Hippocampal formation (tissue), 2 donors: ENCODE data around the gene PDE4D.

Experiments used
- DNase-seq, 2 donors: peaks; one replicate each; lab custom pipeline; 2025; lab: John Stamatoyannopoulos, UW

The PDE4D gene

DNA sequence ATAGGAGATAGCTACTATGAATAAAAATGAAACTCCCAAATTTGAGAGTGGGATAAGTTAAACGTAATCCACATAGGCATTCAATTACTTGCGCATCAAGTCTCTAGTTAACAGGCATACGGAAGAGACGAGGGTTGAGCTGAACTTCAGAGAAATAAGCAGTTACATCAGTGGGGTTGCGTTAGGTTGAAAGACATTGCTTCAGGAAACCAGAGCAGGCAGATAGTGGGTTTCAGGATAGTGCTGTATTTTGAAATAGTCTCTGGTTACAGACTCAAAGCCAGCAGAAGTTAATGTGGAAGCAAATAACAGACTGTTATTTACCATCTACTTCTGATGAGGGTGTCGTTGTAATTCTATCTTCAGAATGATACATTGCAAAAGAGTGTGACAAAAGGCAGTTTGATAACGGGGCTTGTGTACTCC, 533.4 kb downstream of the PDE4D start:
- DNase-seq, result no peak

DNA sequence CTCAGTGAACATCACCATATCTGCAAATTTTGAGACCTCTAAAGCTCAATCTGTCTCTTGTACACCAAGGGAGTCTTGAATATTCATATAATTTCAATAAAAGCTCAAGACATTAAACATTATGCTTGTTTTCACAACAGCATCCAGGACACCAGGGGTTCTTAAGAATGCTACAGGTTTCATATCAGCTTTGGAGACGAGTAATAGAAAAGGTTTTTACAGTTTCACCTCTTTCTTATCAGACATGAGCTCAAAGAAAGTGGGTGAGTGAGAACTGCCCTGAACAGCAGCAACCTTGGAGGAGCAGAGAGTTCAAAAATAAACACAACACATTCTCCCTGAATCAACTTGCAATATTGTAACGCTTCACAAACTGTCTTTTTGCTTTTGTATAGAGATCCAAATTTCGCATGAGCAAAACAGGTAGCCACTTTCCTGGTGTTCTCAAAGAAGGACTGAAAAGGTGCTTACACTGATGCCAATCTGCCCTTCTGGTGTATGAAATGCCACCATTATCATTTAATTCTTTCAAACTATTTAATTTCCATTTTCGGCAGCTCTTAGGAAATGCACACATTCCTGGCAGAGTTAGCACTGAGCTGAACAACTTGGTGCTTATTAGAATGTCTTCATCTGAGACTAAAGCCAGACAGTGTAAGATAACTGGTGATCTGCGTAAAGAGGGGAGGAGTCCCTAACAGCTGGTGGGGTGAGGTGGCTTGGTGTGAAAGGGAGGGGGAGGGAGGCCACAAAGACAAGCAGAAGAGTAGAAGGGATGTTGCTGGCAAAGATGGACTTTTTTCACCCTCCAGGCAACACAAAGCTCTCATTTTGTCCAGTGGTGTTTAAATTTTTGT, 535.3 kb downstream of the PDE4D start:
- no peak for DNase-seq

DNA sequence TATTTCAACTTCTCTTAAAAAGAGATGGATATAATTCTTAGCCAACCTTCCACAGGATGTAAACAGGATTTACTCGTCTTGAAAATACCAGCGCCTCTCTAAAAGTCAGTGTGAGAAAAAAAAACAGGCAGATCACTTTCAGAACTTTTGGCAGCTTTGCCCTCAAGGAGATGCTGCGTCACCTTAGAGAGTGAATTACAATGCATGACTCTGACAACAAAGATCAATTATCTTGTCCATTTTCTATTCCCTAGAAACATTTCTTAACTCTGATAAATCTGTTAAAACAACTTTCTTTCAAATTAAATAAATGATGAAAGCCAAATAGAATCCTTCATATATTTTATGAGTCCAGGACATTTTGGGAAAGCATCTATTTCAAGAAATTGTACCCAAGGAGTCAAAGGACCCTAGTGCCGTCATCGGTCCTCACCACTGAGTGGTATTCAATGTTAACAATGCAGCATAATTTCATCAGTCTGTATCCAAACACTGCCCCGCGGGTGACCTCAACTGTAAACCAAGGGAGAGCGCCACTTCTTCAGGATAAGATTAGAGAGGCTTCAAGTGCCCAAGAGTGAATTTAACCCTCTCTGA, 536.0 kb downstream of the PDE4D start:
- no peak for DNase-seq

DNA sequence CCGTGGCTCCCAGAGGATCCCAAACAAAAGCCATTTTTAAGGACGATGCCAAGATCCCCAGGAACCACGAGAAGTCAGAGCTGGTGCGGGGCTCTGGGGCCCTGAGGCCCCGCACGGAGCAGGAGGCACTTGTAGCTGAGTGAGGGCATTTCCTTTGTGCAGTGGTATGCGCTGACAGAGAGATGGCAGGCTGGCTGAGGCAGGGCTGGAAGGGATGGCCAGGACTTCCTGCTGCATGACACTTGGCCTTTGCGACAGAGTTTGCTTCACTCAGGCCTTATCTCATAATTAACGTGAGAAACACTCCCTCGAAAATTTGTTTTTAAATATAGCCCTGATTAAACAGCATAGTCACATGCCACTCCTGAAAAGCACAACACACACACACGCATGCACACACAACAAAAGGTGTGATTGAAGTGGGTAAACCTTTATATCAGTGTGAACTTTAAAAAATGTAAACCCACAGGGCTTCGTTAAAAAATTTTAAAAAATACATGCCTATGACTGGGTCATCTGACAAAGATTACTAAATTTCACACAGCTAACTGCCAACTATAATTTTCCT, 536.6 kb downstream of the PDE4D start:
- DNase-seq, result peak in 1 of 2 donors; percentile 9

DNA sequence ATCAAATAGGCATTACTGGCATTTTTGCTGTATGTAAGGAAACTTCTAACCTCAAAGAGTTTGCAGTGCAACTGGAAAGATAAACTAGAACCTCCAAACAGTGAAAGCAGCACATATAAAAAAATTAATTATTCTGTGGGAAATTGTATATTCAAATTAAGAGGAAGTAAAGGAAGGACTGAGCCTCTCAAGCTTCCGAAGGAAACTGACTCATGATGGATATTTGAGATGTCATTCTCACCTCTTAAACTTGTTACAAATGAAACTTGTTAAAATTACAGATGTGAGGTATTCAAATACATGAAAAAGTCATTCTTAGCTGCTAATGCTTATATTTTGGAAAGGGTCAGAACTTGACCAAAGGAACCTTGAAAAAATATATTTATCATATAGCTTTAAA, 538.7 kb downstream of the PDE4D start:
- no peak for DNase-seq

DNA sequence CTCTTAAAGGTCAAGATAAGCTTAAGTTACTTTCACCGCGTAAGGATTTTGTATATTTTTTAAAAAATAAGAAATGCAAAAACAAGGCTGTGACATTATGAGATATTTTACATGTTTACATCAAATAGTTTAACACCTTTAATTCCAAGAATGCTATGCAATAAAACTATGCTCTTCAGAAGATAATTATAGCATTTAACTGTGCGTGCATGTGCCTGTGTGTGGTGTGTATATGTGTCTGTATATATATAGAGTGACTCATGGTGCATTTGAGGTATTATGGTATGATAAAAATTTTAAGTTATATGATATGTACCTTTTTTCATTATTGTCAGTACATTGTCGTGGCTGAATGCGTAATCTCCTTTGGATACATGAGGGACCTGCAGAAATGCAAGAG, 539.3 kb downstream of the PDE4D start:
- no peak for DNase-seq

DNA sequence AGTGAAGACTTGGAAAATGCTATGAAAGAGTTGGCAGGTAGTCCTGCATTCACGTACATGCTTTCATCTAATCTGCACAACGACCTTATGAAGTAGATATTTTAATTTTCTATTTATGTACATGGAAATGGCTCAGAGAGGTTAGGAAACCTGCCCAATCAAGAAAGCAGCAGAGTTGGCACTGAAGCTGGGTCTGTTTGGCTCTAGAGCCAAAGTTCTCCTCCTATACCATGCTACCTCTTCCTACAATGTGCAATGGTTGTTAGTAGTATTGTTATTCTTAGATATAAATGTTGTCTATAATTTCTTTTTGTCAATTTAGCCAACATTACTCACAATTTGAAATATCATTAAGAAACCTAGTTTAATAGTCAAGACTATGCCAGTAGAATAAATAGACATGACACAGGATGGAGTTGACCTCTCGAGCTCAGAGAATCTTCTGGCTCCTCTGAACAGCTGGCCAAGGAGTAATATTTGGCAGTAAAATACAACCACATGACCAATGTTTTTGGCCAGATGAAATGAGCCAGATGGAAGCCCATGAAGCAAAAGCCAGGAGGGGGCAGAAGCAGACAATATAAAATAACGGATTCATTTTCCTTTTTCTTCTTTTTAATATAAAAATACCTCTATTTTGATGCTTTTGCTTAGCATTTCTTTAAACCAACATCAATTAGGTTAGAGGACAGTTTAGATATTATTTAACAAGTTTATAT, 542.3 kb downstream of the PDE4D start:
- peak in 1 of 2 donors; percentile 68 for DNase-seq

DNA sequence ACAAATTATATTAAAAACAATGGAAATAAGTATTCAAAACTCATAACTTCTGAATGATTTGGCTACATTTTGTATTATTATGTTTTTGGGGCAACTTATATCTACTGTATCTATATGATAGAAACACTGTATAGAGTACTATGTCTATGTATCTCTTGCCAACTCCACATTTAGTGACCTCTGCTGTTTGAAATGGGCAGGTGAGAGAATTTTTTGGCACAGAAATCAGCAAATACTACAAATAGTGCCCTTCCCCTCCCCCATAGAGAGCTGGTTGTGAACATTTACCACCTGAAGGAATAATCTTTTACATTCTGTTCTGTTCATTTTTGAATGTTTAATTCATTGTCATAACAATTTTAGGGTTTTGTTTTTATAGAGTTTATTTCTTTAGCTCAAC, 545.3 kb downstream of the PDE4D start:
- no peak for DNase-seq

DNA sequence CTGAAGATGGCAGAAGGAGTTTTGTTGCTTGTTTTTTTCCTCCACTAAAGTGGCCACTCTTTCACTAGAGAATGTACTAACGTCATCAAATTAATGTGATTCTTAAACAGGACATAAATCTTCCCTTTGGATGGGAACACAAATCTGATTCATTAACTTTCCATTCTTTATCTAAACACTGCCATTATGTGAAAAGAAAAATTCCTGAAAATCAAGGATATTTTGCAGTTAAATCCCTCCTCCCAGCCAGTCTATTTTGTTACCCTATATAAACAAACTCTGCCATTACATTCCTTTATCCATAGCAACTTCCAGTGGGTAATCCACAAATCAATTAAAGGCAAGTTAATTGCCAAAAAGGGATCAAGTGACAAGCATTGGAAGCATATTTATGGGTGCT, 546.5 kb downstream of the PDE4D start:
- DNase-seq, result no peak

DNA sequence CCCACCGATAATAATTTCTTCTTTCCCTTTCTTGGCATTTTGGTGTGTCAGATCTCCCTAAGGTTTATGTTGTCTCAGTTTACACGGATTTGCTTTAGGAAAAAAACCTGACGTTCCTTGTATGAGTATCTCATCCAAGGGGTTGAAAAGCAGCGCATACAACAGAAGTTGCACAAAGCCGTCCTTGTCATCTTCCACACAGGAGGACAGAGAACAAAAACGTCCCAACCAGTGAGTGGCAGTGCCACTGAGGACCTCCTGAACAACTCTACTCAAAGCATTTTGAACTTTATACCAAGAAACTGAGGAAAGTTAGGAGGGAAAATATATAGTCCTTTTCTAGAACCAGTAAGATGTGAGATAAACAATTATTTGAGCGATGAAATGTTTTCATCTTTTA, 547.0 kb downstream of the PDE4D start:
- DNase-seq, result no peak

DNA sequence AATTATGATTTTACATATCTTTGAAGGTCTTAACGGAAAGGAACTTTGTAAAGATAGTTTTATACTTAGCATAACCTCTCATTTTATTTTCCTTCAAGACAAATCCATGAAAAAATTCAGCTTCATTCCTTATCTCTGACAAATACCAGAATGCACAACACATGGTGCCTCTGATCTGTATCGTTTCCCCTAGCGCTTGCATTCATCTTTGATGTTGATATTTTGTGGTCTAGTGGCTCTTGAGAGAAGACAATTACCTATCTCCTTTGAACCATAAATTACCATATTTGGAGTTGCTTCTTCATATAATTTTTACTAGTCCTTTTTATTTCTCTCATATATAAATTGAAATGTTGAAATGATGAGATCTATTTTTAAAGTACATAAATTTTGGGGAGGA, 551.3 kb downstream of the PDE4D start:
- DNase-seq, result no peak

DNA sequence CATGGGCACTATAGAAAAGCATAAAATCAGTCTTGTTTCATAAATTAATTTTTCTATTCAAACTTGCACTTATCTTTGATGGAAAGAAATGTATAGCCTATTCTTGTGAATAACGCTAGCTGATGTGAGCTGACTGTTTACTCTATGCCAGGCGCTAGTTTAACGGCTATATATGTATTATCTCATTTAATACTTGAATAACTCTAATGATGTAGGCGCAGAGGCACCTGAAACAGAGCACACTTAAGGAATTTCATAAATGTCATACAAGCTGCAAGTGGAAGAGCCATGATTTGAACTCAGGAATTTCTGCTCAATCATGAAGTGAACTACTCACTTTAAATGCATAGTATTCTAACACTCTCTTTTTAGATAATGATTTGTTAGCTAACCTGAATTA, 551.8 kb downstream of the PDE4D start:
- DNase-seq, result no peak

DNA sequence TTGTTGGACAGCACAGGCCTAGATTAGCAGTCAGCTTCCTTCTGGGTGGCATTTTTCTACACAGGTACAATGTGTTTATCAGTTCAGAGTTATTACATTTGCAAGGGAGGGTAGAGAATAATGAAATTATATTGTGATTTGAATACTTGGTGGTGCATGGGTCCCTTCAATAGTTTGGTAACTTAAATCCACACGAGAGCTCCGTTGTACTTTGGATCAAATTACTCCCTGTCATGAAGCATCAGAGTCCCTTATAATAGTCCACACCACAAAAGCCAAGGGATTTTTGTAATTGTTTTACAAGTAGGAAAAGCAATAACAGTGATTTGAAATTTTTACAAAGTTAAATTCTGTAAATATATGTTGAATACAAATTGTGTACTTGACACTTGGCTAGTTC, 552.4 kb downstream of the PDE4D start:
- no peak for DNase-seq

DNA sequence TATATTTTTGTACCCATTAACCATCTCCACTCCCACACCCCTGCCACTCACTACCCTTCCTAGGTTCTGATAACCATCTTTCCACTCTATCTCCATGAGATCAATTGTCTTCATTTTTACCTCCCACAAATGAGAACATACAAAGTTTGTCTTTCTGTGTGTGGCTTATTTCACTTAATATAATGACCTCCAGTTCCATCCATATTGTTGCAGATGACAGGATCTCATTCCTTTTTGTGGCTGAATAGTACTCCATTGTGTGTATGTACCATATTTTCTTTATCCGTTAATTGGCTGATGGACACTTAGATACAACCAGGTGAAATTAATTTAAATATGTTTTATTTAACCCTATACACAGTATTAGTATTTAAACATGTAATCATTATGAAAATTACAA, 552.9 kb downstream of the PDE4D start:
- no peak for DNase-seq

DNA sequence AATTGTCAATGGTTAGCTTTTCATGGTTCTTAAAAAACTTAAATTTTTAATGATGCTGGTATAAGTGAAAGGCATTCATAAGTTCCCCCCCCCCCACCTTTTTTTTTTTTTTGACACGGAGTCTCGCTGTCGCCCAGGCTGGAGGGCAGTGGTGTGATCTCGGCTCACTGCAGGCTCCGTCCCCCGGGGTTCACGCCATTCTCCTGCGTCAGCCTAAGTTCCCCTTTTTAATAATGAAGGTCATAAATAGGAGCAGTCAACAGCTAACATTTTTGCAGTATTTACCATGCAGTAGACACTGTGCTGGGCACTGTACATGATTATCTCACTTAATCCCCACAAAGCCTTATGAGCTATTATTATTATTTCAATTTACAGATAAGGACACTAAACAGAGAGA, 556.3 kb downstream of the PDE4D start:
- DNase-seq, result no peak

DNA sequence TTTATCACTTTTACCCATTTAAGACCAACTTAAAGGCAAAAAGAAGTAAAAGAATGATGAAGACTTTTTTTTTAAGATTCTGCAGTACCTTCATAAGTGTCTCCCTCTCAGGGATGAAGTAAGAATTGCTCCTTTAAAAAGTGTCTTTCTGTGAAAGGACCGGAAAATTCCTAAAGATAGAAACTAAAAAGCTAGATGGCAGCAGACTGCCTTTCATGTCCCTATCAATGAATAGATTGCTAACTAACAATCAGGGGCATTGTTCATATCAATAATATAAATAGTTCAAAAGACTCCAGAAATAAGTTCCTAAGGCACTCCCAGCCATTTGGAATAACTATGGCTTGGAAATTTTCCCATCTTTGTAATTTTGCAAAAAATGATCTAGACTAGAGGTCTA, 558.0 kb downstream of the PDE4D start:
- DNase-seq, result peak in 1 of 2 donors; percentile 43

DNA sequence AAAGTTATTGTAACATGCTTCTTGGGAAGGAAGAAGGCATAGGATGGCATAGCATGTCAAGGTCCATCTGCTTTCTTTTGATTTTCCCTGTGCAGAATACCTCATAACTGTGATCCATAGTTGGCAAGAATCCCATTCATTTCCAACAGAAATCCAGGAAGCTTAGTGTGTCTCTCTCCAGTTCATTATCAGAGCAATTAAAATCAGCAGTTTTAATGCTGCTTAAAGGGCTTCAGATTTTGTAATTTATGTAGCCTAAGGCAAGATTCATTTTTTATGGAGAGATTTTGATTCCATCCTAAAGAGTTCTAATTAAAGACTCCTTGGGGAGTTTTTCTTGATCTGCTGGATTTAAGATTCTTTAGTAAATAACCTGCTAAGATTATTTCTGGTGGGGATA, 560.1 kb downstream of the PDE4D start:
- no peak for DNase-seq

DNA sequence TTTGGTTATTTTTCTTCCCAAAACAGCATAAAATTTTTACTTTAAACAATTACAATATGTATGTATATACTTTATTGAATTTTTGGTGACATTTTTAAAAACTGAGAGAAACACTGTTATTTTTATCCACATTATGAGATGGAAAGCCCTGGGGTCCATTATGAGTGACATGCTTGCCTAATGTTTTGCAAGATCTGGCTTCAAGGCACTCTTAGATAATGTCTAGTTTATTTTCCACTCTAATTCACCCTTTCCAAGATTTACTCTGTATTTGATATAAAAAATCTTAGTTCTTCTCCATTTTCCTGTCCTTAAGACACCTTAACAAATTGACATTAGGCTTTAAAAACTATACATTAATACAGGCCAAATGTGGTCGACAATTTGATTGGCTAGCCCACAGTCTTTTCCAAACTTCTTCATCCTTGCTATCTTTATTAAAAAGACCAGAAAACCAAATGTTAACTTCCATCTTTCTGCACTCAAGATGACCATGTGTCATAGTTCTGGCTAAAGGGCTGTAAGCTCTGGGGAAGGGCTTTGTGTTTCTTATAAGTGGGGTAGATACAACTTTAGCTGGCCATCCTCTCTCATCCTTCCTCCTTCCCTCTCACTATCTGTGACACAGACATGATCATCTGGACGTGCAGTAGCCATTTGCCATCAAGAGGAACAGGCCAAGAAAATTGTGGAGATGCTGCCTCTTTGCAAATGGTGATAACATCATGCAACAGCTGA, 561.1 kb downstream of the PDE4D start:
- DNase-seq, result no peak

DNA sequence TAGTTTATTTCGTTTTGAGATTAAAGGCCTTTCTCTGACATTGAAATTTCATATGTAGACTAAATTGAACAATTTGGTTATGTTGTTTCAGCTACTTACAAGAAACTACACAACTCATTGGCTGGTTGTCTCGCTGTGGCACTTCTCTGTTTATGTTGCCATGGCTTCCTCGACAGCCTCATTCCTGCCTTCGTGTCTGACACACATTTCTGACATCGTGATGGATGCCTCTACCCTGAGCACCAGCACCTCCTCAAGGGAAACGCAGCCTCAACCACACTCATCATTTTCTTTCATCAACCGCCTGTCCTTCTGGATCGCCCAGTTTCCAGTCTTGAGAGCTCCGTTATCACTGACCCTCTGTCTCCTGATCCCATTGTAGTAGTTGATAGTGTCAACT, 562.8 kb downstream of the PDE4D start:
- DNase-seq, result no peak

DNA sequence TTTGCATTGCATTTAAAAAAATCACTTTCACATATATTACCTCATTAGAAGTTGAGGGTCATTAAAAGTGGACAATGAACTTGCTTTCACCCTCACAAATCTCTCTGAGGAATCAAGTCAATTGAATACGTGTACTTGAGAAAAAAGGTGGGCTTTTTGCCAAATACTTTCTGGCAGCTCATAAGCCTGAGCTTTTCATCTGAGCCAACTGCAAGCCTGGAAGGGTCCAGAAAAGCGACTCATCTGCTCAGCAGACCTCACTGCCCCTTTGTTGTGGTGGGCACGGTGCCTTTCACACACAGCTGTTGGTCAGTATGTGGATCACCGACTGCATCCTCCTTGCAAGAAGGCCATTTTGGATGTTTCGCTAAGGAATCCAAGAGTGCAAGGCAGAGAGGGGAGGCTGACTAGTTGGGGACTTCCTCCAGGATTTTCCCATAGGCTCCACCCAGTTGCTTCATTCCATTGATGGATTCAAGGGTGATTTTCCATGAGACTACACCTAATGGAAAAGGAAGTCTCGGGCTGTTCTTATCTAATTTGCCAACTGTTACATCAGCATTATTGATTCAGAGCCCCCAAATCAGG, 564.7 kb downstream of the PDE4D start:
- DNase-seq, result no peak

DNA sequence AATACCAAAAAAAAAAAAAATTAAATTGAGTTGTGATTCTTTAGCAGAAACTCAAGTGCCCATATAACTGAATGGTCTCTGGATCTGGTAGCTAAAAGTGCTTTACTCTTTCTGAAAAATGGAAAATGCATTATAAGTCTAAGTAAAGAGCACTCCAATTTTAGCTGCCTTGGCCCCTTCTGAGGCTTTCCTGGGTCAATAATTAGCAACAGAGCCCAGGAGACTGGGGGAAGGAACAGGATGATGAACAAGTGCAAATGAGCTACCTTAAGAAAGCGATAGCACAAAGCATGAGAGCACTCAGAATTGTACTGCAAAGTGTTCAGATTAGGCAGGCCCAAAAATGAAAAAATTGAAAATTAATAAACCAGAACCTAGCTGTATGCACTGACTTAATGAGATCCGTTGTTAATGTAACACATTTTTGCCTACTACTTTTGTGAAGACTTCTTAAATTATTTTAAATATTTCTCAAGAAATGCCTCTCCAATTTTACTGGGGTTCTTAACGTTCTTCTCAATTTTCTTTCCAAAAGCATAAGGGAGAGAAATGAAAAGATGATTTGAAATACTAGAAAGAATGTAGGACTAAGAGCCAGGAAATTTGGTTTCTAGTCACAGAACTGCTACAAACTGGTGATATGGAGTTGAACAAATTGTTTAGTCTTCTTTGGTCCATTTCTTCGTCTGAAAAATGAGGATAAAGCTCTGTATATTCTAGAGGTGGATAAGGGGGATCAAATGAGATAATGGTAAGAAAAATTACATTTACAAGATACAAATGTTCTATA, 566.1 kb downstream of the PDE4D start:
- DNase-seq, result no peak
